ENCODE data around the gene DLG2.

- TF ChIP-seq CTCF (IDR thresholded peaks at IDR 0.05) (no peak), POLR2A (IDR thresholded peaks at IDR 0.05) (no peak)
These were observed 663.9 kb downstream of the DLG2 start for GRCh38 chr11:84963240-84963639.
